Measurements from ENCODE around the gene ULK3. TPM values are rescaled to one million over a fixed set of nuclear protein-coding genes. Genes with fewer than 3 reads are reported as not detected.

ULK3 gene
- total and polyA plus RNA-seq, 9 donors = 28.8 to 44.9 (median 35.7) TPM

DNA sequence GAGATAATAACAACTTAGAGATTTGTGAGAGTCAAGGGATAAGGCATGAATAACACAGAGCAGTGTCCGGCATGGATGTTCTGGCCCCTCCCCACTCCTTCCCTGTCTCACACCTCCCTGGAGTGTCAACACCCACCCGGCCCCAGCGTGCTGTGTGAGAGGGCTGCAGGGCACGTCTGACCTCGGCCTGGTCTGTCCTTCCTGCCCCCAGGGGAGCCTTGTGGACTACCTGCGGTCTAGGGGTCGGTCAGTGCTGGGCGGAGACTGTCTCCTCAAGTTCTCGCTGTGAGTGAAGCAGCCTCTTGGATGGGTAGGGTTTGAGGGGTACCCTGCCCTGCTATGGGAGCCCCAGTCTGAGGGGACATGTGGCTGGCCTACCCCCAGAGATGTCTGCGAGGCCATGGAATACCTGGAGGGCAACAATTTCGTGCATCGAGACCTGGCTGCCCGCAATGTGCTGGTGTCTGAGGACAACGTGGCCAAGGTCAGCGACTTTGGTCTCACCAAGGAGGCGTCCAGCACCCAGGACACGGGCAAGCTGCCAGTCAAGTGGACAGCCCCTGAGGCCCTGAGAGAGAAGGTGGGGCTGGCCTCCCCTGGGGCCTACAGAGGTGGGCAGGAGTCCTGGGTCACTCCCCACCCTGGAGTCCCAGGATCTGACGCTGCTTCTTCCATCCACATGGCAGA is 41.5 kb downstream of the ULK3 start:
- no peaks in the 10 kb centered on the region for H3K9me3 ChIP-seq (replicated peaks; ENCODE audit: control insufficient read depth, low read depth, low read length)
- no peak overlapping the region for H3K27ac ChIP-seq (ENCODE audit: low read length)
- H3K36me3 ChIP-seq (ENCODE audit: control insufficient read depth, insufficient read depth, low read length) = peaks cover 63% of the 10 kb centered on the region
- H3K4me3 ChIP-seq (ENCODE audit: low read length) = no peak overlapping the region
- DNase-seq = no peak
- H3K27me3 ChIP-seq (ENCODE audit: control insufficient read depth, insufficient read depth, low read length) = no peaks in the 10 kb centered on the region
- H3K4me1 ChIP-seq (ENCODE audit: control insufficient read depth, insufficient read depth, low read length) = no peaks in the 10 kb centered on the region
- 90% methylated on average over 14 of the region's 18 CpGs for WGBS (ENCODE audit: insufficient coverage)

DNA sequence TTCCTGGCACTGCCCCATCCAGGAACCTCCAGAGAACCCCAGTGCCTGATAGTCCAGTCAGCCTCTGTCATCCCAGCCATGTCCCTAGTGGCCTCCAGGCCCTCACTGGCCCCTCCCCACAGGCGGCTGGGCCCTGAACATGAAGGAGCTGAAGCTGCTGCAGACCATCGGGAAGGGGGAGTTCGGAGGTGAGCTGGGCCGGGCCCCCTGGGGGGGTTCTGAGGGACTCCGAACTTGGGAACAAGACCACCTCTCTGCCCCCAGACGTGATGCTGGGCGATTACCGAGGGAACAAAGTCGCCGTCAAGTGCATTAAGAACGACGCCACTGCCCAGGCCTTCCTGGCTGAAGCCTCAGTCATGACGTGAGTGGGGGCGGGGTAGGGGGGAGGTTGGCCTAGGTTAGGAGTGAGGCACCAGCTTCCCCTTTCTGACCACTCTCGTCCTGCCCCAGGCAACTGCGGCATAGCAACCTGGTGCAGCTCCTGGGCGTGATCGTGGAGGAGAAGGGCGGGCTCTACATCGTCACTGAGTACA is 42.3 kb downstream of the ULK3 start:
- peaks cover 63% of the 10 kb centered on the region for H3K36me3 ChIP-seq (ENCODE audit: control insufficient read depth, insufficient read depth, low read length)
- no peak overlapping the region for H3K27ac ChIP-seq (ENCODE audit: low read length)
- H3K27me3 ChIP-seq (ENCODE audit: control insufficient read depth, insufficient read depth, low read length) = no peaks in the 10 kb centered on the region
- no peaks in the 10 kb centered on the region for H3K4me1 ChIP-seq (ENCODE audit: control insufficient read depth, insufficient read depth, low read length)
- 79% methylated on average over 14 of the region's 20 CpGs for WGBS (ENCODE audit: insufficient coverage)
- DNase-seq = no peak
- H3K4me3 ChIP-seq (ENCODE audit: low read length) = no peak overlapping the region
- no peaks in the 10 kb centered on the region for H3K9me3 ChIP-seq (replicated peaks; ENCODE audit: control insufficient read depth, low read depth, low read length)

DNA sequence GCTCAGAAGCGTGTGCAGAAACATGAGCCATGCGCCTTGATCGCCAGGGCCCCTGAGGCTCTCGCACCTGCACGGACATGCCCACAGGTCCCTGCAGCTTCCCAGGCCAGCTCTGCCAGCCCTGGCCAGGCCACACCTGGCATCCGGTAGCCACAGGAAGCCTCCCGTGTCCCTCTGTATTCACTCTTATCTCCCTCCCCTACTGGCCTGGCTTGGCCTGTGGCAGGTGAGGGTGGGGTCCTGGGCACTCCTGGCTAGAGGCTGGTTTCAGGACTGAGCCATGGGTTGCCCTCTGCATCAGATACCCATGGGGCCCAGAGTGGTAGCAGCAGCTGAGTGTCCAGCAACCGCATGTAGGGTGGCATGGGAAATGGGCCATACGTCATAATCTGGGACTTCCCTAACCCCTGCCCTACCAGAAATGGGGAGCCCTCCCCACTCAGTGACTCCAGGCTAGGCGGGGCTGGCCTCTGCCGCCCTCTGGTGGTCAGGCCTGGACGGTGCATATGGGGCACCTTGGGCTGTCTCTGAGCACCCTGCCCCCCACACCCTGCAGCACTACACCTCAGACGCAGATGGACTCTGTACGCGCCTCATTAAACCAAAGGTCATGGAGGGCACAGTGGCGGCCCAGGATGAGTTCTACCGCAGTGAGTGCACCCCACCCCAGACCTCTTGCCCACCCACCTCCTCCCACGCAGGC is 42.9 kb downstream of the ULK3 start:
- peaks cover 63% of the 10 kb centered on the region for H3K36me3 ChIP-seq (ENCODE audit: control insufficient read depth, insufficient read depth, low read length)
- no peaks in the 10 kb centered on the region for H3K9me3 ChIP-seq (replicated peaks; ENCODE audit: control insufficient read depth, low read depth, low read length)
- no peak overlapping the region for H3K27ac ChIP-seq (ENCODE audit: low read length)
- peak; percentile 70 for DNase-seq
- WGBS (ENCODE audit: insufficient coverage) = 55% methylated on average over 13 of the region's 18 CpGs
- no peak overlapping the region for H3K4me3 ChIP-seq (ENCODE audit: low read length)
- H3K27me3 ChIP-seq (ENCODE audit: control insufficient read depth, insufficient read depth, low read length) = no peaks in the 10 kb centered on the region
- H3K4me1 ChIP-seq (ENCODE audit: control insufficient read depth, insufficient read depth, low read length) = no peaks in the 10 kb centered on the region

DNA sequence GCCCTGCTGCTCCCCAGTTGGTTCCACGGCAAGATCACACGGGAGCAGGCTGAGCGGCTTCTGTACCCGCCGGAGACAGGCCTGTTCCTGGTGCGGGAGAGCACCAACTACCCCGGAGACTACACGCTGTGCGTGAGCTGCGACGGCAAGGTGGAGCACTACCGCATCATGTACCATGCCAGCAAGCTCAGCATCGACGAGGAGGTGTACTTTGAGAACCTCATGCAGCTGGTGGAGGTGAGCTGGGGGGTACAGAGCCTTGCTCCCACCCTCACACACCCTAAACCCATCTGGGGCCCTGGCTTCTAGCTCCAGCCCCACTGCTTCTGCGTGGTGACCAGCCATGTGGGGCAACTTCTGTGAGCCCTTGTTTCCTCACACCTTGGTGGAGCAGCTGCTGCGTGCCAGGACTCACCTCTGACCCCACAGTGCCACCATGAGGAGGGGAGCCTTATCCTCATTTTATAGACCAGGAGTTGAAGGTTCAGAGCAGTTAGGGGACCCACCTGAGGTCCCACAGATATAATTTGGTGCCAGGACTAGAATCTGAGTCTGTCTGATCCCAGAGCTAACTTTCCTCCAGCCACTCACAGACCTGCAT is 43.6 kb downstream of the ULK3 start:
- Histone ChIP-seq H3K4me1 (ENCODE audit: control insufficient read depth, insufficient read depth, low read length) (no peaks in the 10 kb centered on the region), H3K9me3 (replicated peaks; ENCODE audit: control insufficient read depth, low read depth, low read length) (no peaks in the 10 kb centered on the region), H3K36me3 (ENCODE audit: control insufficient read depth, insufficient read depth, low read length) (peaks cover 65% of the 10 kb centered on the region), H3K27me3 (ENCODE audit: control insufficient read depth, insufficient read depth, low read length) (no peaks in the 10 kb centered on the region), H3K27ac (ENCODE audit: low read length) (no peak overlapping the region), H3K4me3 (ENCODE audit: low read length) (no peak overlapping the region)
- 84% methylated on average over 13 of the region's 16 CpGs for WGBS (ENCODE audit: insufficient coverage)
- DNase-seq = no peak

DNA sequence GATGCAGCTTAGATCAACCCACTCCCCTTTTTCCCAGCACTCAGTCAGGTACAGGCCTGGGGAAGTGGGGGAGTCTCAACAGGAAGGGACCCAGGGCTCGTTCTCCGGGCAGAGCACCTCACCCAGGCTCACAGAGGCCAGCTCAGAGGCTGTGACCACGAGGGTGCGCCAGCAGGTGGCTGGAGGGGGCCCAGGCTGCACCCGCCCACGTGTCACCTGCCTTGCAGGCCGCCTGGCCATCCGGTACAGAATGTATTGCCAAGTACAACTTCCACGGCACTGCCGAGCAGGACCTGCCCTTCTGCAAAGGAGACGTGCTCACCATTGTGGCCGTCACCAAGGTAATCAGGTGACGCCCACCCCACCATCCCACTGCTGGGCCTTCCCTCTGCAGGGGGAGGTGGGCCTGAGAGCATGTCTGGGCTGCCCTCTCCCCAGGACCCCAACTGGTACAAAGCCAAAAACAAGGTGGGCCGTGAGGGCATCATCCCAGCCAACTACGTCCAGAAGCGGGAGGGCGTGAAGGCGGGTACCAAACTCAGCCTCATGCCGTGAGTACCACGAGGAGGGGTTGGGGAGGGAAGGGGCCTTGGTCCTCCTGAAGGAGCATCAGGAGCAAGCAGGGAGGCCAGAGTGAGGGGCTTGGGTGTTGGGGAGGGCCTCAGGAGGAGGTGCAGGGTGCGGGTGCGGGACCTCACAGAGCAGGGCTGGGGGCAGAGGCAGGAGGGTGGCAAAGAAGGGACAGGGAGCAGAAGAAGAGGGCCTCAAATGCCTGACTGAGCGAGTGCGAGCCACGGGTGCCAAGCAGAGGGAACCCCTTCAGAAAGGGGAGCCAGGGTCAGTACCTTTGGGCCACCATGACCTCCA is 44.3 kb downstream of the ULK3 start:
- peaks cover 59% of the 10 kb centered on the region for H3K36me3 ChIP-seq (ENCODE audit: control insufficient read depth, insufficient read depth, low read length)
- WGBS (ENCODE audit: insufficient coverage) = 81% methylated on average over 20 of the region's 25 CpGs

DNA sequence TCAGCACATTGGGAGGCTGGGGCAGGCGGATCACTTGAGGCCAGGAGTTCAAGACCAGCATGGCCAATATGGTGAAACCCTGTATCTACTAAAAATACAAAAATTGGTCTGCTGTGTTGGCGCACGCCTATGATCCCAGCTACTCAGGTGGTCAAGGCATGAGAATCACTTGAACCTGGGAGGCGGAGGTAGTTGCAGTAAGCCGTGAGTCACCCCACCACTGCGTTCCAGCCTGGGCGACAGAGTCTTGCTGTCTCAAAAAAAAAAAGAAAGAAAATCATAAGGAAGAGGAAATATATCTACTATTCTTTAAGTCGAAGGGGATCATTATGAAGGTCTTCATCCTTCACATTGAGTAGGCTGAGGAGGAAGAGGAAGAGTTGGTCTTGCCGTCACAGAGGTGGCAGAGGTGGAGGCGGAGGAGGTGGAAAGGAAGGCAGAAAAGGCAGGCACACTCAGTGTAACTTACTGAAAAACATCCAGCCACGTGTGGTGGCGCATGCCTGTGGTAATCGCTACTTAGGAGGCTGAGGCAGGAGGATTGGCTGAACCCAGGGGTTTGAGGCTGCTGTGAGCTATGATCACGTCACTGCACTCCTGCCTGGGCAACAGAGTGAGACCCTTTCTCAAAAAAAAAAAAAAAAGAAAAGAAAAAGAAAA is 46.9 kb downstream of the ULK3 start:
- H3K36me3 ChIP-seq (ENCODE audit: control insufficient read depth, insufficient read depth, low read length) = peaks cover 42% of the 10 kb centered on the region
- no peaks in the 10 kb centered on the region for H3K27me3 ChIP-seq (ENCODE audit: control insufficient read depth, insufficient read depth, low read length)
- 87% methylated on average over 4 of the region's 14 CpGs for WGBS (ENCODE audit: insufficient coverage)
- no peaks in the 10 kb centered on the region for H3K9me3 ChIP-seq (replicated peaks; ENCODE audit: control insufficient read depth, low read depth, low read length)
- no peak overlapping the region for H3K4me3 ChIP-seq (ENCODE audit: low read length)
- peaks cover 5% of the 10 kb centered on the region for H3K4me1 ChIP-seq (ENCODE audit: control insufficient read depth, insufficient read depth, low read length)
- H3K27ac ChIP-seq (ENCODE audit: low read length) = no peak overlapping the region
- DNase-seq = no peak

More for the DNA sequence above, 44.3 kb downstream of the ULK3 start:
- Histone ChIP-seq H3K4me3 (ENCODE audit: low read length) (no peak overlapping the region), H3K9me3 (replicated peaks; ENCODE audit: control insufficient read depth, low read depth, low read length) (no peaks in the 10 kb centered on the region), H3K27ac (ENCODE audit: low read length) (no peak overlapping the region), H3K27me3 (ENCODE audit: control insufficient read depth, insufficient read depth, low read length) (no peaks in the 10 kb centered on the region), H3K4me1 (ENCODE audit: control insufficient read depth, insufficient read depth, low read length) (no peaks in the 10 kb centered on the region)
- no peak for DNase-seq

DNA sequence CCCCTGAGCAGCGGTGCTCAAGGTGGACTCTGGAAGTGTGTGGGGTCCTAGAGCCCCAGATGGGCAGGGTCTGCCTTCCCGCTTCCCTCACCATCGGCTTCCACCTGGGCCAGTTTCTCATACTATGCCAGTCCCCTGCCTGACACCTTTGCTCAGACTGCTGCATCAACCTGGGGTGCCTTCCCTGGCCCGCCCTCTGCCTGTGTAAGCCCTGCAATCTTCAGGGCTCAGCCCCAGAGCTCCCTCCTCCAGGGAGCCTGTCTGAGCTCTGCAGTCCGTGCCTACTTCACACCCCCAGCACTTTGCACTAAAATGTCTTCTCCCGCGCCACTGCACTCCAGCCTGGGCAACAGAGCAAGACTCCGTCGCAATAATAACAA is 48.0 kb downstream of the ULK3 start:
- WGBS (ENCODE audit: insufficient coverage) = 80% methylated on average over 5 of the region's 9 CpGs
- no peaks in the 10 kb centered on the region for H3K27me3 ChIP-seq (ENCODE audit: control insufficient read depth, insufficient read depth, low read length)
- H3K36me3 ChIP-seq (ENCODE audit: control insufficient read depth, insufficient read depth, low read length) = peaks cover 30% of the 10 kb centered on the region
- no peaks in the 10 kb centered on the region for H3K9me3 ChIP-seq (replicated peaks; ENCODE audit: control insufficient read depth, low read depth, low read length)
- H3K4me3 ChIP-seq (ENCODE audit: low read length) = no peak overlapping the region
- H3K27ac ChIP-seq (ENCODE audit: low read length) = no peak overlapping the region
- no peak for DNase-seq
- H3K4me1 ChIP-seq (ENCODE audit: control insufficient read depth, insufficient read depth, low read length) = peaks cover 13% of the 10 kb centered on the region

DNA sequence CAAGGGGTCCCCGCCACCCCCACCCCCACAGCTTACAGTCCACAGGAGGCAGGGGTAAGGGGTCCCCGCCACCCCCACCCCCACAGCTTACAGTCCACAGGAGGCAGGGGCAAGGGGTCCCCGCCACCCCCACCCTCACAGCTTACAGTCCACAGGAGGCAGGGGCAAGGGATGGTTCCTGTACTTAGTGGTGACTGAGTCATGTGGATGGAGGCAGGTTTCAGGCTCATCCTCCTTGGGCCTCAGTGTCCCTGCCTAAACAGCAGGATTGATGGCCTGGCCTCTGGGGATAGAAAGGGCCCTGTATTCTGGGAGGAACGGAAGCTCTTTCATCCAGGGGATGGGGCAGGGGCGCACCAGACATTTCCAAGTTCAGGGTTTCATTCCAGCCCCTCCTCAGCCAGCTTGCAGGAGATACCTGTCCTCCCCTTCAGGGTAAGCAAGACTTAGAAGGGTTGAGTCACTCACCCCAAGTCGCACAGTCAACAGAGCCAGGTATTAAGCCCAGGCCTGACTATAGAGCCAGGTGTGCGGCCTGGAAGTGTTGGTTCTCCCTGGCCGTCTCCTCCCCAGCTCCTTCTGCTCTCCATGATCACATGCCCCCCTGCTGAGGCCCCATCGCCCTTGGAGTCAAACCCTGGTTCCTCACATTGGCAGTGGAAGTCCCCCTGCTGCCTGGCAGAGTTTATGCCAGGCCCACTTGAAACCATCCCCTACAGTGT is 48.5 kb downstream of the ULK3 start:
- Histone ChIP-seq H3K36me3 (ENCODE audit: control insufficient read depth, insufficient read depth, low read length) (peaks cover 25% of the 10 kb centered on the region), H3K9me3 (replicated peaks; ENCODE audit: control insufficient read depth, low read depth, low read length) (no peaks in the 10 kb centered on the region), H3K27ac (ENCODE audit: low read length) (no peak overlapping the region), H3K4me3 (ENCODE audit: low read length) (no peak overlapping the region), H3K4me1 (ENCODE audit: control insufficient read depth, insufficient read depth, low read length) (peaks cover 19% of the 10 kb centered on the region), H3K27me3 (ENCODE audit: control insufficient read depth, insufficient read depth, low read length) (no peaks in the 10 kb centered on the region)
- WGBS (ENCODE audit: insufficient coverage) = 69% methylated on average over 3 of the region's 9 CpGs
- no peak for DNase-seq

All from muscle of leg (tissue), 11 donors.